Measurements from ENCODE around the gene AUTS2.

The AUTS2 gene

GRCh38 chr7:70414368-70414767 lies 816.1 kb downstream of the AUTS2 start:
- Histone ChIP-seq H3K9ac (ENCODE audit: low read length in 5 of 5) (no peak overlapping the region), H3K9me3 (ENCODE audit: control insufficient read depth in 5 of 5, low read length in 5 of 5) (no peaks in the 10 kb centered on the region), H3K4me3 (ENCODE audit: low read depth in 1 of 5, low read length in 5 of 5) (no peak overlapping the region), H3K27me3 (ENCODE audit: control insufficient read depth in 5 of 5, insufficient read depth in 4 of 5, low read length in 5 of 5) (no peaks in the 10 kb centered on the region), H3K36me3 (ENCODE audit: control insufficient read depth in 5 of 5, insufficient read depth in 5 of 5, low read length in 5 of 5) (no peaks in the 10 kb centered on the region), H3K27ac (ENCODE audit: low read depth, low read length) (no peak overlapping the region), H3K4me1 (ENCODE audit: control insufficient read depth in 5 of 5, insufficient read depth in 5 of 5, low read length in 5 of 5) (no peaks in the 10 kb centered on the region)

- Histone ChIP-seq H3K9ac (ENCODE audit: low read length in 5 of 5) (no peak overlapping the region), H3K36me3 (ENCODE audit: control insufficient read depth in 5 of 5, insufficient read depth in 5 of 5, low read length in 5 of 5) (no peaks in the 10 kb centered on the region), H3K27me3 (ENCODE audit: control insufficient read depth in 5 of 5, insufficient read depth in 4 of 5, low read length in 5 of 5) (no peaks in the 10 kb centered on the region), H3K27ac (ENCODE audit: low read depth, low read length) (no peak overlapping the region), H3K4me1 (ENCODE audit: control insufficient read depth in 5 of 5, insufficient read depth in 5 of 5, low read length in 5 of 5) (no peaks in the 10 kb centered on the region), H3K4me3 (ENCODE audit: low read depth in 1 of 5, low read length in 5 of 5) (no peak overlapping the region), H3K9me3 (ENCODE audit: control insufficient read depth in 5 of 5, low read length in 5 of 5) (no peaks in the 10 kb centered on the region)
Observed at GRCh38 chr7:70415179-70415972, 817.1 kb downstream of the AUTS2 start.

- Histone ChIP-seq H3K36me3 (ENCODE audit: control insufficient read depth in 5 of 5, insufficient read depth in 5 of 5, low read length in 5 of 5) (no peaks in the 10 kb centered on the region), H3K9ac (ENCODE audit: low read length in 5 of 5) (no peak overlapping the region), H3K27me3 (ENCODE audit: control insufficient read depth in 5 of 5, insufficient read depth in 4 of 5, low read length in 5 of 5) (no peaks in the 10 kb centered on the region), H3K27ac (ENCODE audit: low read depth, low read length) (no peak overlapping the region), H3K4me3 (ENCODE audit: low read depth in 1 of 5, low read length in 5 of 5) (no peak overlapping the region), H3K4me1 (ENCODE audit: control insufficient read depth in 5 of 5, insufficient read depth in 5 of 5, low read length in 5 of 5) (no peaks in the 10 kb centered on the region), H3K9me3 (ENCODE audit: control insufficient read depth in 5 of 5, low read length in 5 of 5) (no peaks in the 10 kb centered on the region)
Observed at GRCh38 chr7:70416347-70416985, 818.2 kb downstream of the AUTS2 start.

GRCh38 chr7:70416986-70417655 lies 818.8 kb downstream of the AUTS2 start:
- H3K9ac ChIP-seq (ENCODE audit: low read length in 5 of 5) = no peak overlapping the region
- H3K9me3 ChIP-seq (ENCODE audit: control insufficient read depth in 5 of 5, low read length in 5 of 5) = no peaks in the 10 kb centered on the region
- no peaks in the 10 kb centered on the region for H3K36me3 ChIP-seq (ENCODE audit: control insufficient read depth in 5 of 5, insufficient read depth in 5 of 5, low read length in 5 of 5)
- H3K4me3 ChIP-seq (ENCODE audit: low read depth in 1 of 5, low read length in 5 of 5) = no peak overlapping the region
- H3K4me1 ChIP-seq (ENCODE audit: control insufficient read depth in 5 of 5, insufficient read depth in 5 of 5, low read length in 5 of 5) = no peaks in the 10 kb centered on the region
- no peak overlapping the region for H3K27ac ChIP-seq (ENCODE audit: low read depth, low read length)
- no peaks in the 10 kb centered on the region for H3K27me3 ChIP-seq (ENCODE audit: control insufficient read depth in 5 of 5, insufficient read depth in 4 of 5, low read length in 5 of 5)

- H3K4me3 ChIP-seq (ENCODE audit: low read depth in 1 of 5, low read length in 5 of 5) = no peak overlapping the region
- no peaks in the 10 kb centered on the region for H3K4me1 ChIP-seq (ENCODE audit: control insufficient read depth in 5 of 5, insufficient read depth in 5 of 5, low read length in 5 of 5)
- H3K27ac ChIP-seq (ENCODE audit: low read depth, low read length) = no peak overlapping the region
- no peaks in the 10 kb centered on the region for H3K36me3 ChIP-seq (ENCODE audit: control insufficient read depth in 5 of 5, insufficient read depth in 5 of 5, low read length in 5 of 5)
- no peaks in the 10 kb centered on the region for H3K9me3 ChIP-seq (ENCODE audit: control insufficient read depth in 5 of 5, low read length in 5 of 5)
- H3K27me3 ChIP-seq (ENCODE audit: control insufficient read depth in 5 of 5, insufficient read depth in 4 of 5, low read length in 5 of 5) = no peaks in the 10 kb centered on the region
- H3K9ac ChIP-seq (ENCODE audit: low read length in 5 of 5) = no peak overlapping the region
Observed at GRCh38 chr7:70419526-70420380, 821.5 kb downstream of the AUTS2 start.

- H3K4me3 ChIP-seq (ENCODE audit: low read depth in 1 of 5, low read length in 5 of 5) = no peak overlapping the region
- no peak overlapping the region for H3K27ac ChIP-seq (ENCODE audit: low read depth, low read length)
- H3K4me1 ChIP-seq (ENCODE audit: control insufficient read depth in 5 of 5, insufficient read depth in 5 of 5, low read length in 5 of 5) = no peaks in the 10 kb centered on the region
- no peaks in the 10 kb centered on the region for H3K9me3 ChIP-seq (ENCODE audit: control insufficient read depth in 5 of 5, low read length in 5 of 5)
- H3K36me3 ChIP-seq (ENCODE audit: control insufficient read depth in 5 of 5, insufficient read depth in 5 of 5, low read length in 5 of 5) = no peaks in the 10 kb centered on the region
- H3K9ac ChIP-seq (ENCODE audit: low read length in 5 of 5) = no peak overlapping the region
- no peaks in the 10 kb centered on the region for H3K27me3 ChIP-seq (ENCODE audit: control insufficient read depth in 5 of 5, insufficient read depth in 4 of 5, low read length in 5 of 5)
Observed at GRCh38 chr7:70420381-70420662, 822.0 kb downstream of the AUTS2 start.

GRCh38 chr7:70421319-70421718 lies 823.0 kb downstream of the AUTS2 start:
- Histone ChIP-seq H3K4me3 (ENCODE audit: low read depth in 1 of 5, low read length in 5 of 5) (no peak overlapping the region), H3K36me3 (ENCODE audit: control insufficient read depth in 5 of 5, insufficient read depth in 5 of 5, low read length in 5 of 5) (no peaks in the 10 kb centered on the region), H3K9ac (ENCODE audit: low read length in 5 of 5) (no peak overlapping the region), H3K27me3 (ENCODE audit: control insufficient read depth in 5 of 5, insufficient read depth in 4 of 5, low read length in 5 of 5) (no peaks in the 10 kb centered on the region), H3K4me1 (ENCODE audit: control insufficient read depth in 5 of 5, insufficient read depth in 5 of 5, low read length in 5 of 5) (no peaks in the 10 kb centered on the region), H3K9me3 (ENCODE audit: control insufficient read depth in 5 of 5, low read length in 5 of 5) (no peaks in the 10 kb centered on the region), H3K27ac (ENCODE audit: low read depth, low read length) (no peak overlapping the region)

GRCh38 chr7:70426249-70426880 lies 828.1 kb downstream of the AUTS2 start:
- Histone ChIP-seq H3K4me3 (ENCODE audit: low read depth in 1 of 5, low read length in 5 of 5) (no peak overlapping the region), H3K4me1 (ENCODE audit: control insufficient read depth in 5 of 5, insufficient read depth in 5 of 5, low read length in 5 of 5) (no peaks in the 10 kb centered on the region), H3K9ac (ENCODE audit: low read length in 5 of 5) (no peak overlapping the region), H3K27ac (ENCODE audit: low read depth, low read length) (no peak overlapping the region), H3K27me3 (ENCODE audit: control insufficient read depth in 5 of 5, insufficient read depth in 4 of 5, low read length in 5 of 5) (no peaks in the 10 kb centered on the region), H3K9me3 (ENCODE audit: control insufficient read depth in 5 of 5, low read length in 5 of 5) (no peaks in the 10 kb centered on the region), H3K36me3 (ENCODE audit: control insufficient read depth in 5 of 5, insufficient read depth in 5 of 5, low read length in 5 of 5) (no peaks in the 10 kb centered on the region)

- Histone ChIP-seq H3K9me3 (ENCODE audit: control insufficient read depth in 5 of 5, low read length in 5 of 5) (no peaks in the 10 kb centered on the region), H3K9ac (ENCODE audit: low read length in 5 of 5) (no peak overlapping the region), H3K4me1 (ENCODE audit: control insufficient read depth in 5 of 5, insufficient read depth in 5 of 5, low read length in 5 of 5) (no peaks in the 10 kb centered on the region), H3K27ac (ENCODE audit: low read depth, low read length) (no peak overlapping the region), H3K27me3 (ENCODE audit: control insufficient read depth in 5 of 5, insufficient read depth in 4 of 5, low read length in 5 of 5) (no peaks in the 10 kb centered on the region), H3K4me3 (ENCODE audit: low read depth in 1 of 5, low read length in 5 of 5) (no peak overlapping the region), H3K36me3 (ENCODE audit: control insufficient read depth in 5 of 5, insufficient read depth in 5 of 5, low read length in 5 of 5) (peaks cover 0 to 4% (median 0%) of the 10 kb centered on the region in 5 donors)
Observed at GRCh38 chr7:70432567-70433001, 834.3 kb downstream of the AUTS2 start.
